ENCODE results near the gene EBP.

DNA sequence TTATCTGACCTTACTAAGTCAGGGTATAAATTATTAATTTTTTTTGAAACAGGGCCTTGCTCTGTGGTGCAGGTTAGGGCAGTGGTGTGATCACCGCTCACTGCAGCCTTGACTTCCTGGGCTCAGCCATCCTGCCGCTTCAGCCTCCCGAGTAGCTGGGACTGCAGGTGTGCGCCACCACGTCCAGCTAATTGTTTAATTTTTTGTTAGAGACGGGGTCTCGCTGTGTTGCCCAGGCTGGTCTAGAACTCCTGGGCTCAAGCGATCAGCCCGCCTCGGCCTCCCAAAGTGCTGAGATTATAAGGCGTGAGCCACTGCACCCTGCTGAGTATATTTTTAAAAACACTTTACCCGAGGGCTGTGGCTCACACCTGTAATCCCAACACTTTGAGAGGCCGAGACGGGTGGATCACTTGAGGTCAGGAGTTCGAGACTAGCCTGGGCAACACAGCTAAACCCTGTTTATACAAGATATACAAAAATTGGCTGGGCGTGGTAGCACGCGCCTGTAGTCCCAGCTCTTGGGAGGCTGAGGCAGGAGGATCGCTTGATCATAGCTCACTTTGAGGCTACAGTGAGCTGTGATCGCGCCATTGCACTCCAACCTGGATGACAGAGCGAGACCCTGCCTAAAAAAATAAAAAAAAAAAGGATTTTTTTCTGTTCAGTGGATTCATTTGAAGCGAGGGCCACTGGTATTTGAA lies 17.2 kb downstream of the EBP start:
- TF ChIP-seq SIX5 (IDR thresholded peaks at IDR 0.05; ENCODE audit: low read depth, low read length) (no peak), CBX5 (IDR thresholded peaks at IDR 0.05; ENCODE audit: low read depth, low read length) (no peak), EP300 (IDR thresholded peaks at IDR 0.05; ENCODE audit: borderline replicate concordance in 1 of 2, low read depth in 2 of 2, low read length in 2 of 2) (no peak), TAF7 (optimal IDR thresholded peaks at IDR 0.05; ENCODE audit: borderline replicate concordance, low read depth, low read length) (no peak), CHD2 (IDR thresholded peaks at IDR 0.05; ENCODE audit: low read length) (no peak)
- TF ChIP-seq, protein P1, sequence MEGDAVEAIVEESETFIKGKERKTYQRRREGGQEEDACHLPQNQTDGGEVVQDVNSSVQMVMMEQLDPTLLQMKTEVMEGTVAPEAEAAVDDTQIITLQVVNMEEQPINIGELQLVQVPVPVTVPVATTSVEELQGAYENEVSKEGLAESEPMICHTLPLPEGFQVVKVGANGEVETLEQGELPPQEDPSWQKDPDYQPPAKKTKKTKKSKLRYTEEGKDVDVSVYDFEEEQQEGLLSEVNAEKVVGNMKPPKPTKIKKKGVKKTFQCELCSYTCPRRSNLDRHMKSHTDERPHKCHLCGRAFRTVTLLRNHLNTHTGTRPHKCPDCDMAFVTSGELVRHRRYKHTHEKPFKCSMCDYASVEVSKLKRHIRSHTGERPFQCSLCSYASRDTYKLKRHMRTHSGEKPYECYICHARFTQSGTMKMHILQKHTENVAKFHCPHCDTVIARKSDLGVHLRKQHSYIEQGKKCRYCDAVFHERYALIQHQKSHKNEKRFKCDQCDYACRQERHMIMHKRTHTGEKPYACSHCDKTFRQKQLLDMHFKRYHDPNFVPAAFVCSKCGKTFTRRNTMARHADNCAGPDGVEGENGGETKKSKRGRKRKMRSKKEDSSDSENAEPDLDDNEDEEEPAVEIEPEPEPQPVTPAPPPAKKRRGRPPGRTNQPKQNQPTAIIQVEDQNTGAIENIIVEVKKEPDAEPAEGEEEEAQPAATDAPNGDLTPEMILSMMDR (IDR thresholded peaks at IDR 0.05; ENCODE audit: control extremely low read depth in 1 of 3, insufficient read depth in 1 of 3, low read depth in 1 of 3, low read length in 3 of 3), result no peak
- TF ChIP-seq, protein P2, sequence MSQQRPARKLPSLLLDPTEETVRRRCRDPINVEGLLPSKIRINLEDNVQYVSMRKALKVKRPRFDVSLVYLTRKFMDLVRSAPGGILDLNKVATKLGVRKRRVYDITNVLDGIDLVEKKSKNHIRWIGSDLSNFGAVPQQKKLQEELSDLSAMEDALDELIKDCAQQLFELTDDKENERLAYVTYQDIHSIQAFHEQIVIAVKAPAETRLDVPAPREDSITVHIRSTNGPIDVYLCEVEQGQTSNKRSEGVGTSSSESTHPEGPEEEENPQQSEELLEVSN (IDR thresholded peaks at IDR 0.05), result no peak
- TF ChIP-seq, protein P3, sequence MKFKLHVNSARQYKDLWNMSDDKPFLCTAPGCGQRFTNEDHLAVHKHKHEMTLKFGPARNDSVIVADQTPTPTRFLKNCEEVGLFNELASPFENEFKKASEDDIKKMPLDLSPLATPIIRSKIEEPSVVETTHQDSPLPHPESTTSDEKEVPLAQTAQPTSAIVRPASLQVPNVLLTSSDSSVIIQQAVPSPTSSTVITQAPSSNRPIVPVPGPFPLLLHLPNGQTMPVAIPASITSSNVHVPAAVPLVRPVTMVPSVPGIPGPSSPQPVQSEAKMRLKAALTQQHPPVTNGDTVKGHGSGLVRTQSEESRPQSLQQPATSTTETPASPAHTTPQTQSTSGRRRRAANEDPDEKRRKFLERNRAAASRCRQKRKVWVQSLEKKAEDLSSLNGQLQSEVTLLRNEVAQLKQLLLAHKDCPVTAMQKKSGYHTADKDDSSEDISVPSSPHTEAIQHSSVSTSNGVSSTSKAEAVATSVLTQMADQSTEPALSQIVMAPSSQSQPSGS (IDR thresholded peaks at IDR 0.05; ENCODE audit: low read length), result no peak
